ENCODE results near the gene HRAS. TPM values are rescaled to one million over a fixed set of nuclear protein-coding genes. Genes with fewer than 3 reads are reported as not detected.
"Not testable (repeated sequence)": the region's sequence is repeated elsewhere in the genome, so short reads cannot be mapped to it uniquely, and the experiment has no call there.

The HRAS gene
- total RNA-seq (2014; rRNA removed; shearing (Covaris generic)), result 74.6 and 99.9 TPM in 2 replicates

GRCh38 chr11:535519-536454 is at the start of gene HRAS:
Gene HRAS, minus strand, starts transcription at chr11:535576.
- peak; percentile 73 for DNase-seq (ENCODE audit: low spot score)

DNA sequence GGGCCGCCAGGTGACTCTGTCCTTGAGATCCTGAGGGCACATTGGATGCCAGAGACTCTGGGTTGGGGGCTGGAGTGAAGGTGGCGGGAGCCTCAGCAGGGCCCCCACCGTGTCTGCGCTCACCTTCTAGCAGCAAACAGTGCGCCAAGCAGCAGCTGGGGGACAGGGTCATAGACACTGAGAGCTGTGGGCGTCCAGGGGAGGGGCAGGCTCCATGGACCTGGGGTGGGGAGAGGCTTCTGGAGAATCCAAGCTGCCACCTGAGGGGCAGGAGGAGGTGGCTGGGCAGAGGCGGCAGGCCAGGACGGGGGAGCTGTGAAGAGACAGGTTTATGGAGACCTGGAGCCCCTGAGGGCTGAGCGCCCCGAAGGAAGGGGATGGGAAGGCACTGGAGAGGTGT is 48.9 kb upstream of the HRAS start:
- DNase-seq (ENCODE audit: low spot score), result no peak

DNA sequence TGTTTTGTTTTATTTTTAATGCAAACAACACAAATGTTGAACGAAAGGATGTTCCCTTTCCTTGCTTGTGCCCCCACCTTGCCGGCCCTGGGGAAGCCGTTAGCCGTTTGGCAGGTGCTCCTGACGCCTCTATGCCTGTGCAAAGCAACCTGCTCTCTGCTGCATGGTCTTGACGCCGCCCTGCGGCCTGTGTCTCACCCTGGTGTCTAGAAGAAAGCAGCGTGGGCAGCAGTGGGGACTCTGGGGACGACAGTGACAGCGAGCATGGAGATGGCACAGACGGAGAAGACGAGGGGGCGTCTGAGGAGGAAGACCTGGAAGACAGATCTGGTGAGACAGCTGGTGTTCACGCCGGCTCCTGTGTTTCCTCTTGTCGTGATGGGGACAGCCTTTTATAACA is 46.4 kb upstream of the HRAS start:
- no peak for DNase-seq (ENCODE audit: low spot score)

DNA sequence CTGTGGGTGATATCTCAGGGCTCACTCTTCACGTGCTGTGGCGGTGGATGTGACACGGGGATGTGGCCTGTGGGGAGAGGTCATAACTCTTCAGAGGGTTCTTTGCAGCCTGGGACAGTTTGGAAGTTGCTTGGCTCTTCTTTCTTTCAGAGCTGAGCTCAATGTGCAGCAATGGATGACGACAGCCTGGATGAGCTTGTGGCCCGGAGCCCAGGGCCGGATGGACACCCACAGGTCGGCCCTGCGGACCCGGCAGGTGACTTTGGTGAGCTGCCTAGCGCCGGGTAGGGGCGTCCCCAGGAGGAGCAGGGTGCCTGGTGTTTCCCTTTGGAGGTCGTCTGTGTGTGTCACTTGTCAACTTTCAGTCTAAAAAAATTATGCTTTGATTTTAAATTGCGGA is 46.0 kb upstream of the HRAS start:
- no peak for DNase-seq (ENCODE audit: low spot score)

- no peak for DNase-seq (ENCODE audit: low spot score)
These were observed 44.6 kb upstream of the HRAS start for GRCh38 chr11:579830-580601.

DNA sequence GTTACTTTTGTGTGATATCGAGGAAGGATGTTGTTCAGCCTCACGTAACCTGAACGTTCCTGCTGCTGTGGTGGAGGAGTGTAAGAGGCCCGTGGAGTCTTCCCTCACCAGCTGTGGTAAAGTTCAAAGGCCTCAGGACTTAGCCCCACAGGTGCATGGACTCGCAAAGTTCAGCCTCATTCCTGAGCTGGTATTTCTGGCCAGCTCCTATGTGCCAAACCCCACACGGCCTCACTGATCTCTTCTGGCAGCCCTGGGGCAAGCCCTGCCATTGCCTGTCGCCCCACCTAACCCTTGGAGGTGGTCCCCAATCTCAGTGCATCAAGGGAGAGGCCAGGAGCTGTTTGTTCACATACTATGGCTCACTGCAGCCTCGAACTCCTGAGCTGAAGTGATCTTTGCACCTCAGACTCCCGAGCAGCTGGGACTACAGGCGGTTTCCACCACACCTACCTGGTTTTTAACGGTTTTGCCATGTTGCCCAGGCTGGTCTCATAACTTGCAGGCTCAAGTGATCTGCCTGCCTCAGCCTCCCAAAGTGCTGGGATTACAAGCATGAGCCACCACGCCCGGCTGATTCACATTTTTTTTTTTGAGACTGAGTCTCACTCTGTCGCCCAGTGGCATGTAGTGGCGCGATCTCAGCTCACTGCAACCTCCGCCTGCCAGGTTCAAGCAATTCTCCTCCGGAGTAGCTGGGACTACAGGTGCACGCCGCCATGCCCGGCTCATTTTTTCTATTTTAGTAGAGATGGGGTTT is 43.1 kb upstream of the HRAS start:
- DNase-seq (ENCODE audit: low spot score), result no peak

DNA sequence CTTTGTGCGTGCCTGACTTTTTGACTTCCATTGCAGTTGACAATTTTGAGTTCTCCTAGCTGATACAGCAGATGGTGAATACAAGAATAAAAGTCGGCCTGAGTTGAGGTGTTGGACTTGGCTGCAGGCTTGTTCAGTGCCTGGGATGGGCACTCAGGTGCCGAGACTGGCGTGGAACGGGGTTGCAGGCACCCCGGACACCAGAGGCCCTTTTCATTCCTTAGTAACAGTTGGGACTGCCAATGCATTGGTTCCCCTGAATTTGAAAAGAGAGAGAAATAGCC is 42.2 kb upstream of the HRAS start:
- no peak for DNase-seq (ENCODE audit: low spot score)

- no peak for DNase-seq (ENCODE audit: low spot score)
These were observed 41.6 kb upstream of the HRAS start for GRCh38 chr11:576811-577610.

DNA sequence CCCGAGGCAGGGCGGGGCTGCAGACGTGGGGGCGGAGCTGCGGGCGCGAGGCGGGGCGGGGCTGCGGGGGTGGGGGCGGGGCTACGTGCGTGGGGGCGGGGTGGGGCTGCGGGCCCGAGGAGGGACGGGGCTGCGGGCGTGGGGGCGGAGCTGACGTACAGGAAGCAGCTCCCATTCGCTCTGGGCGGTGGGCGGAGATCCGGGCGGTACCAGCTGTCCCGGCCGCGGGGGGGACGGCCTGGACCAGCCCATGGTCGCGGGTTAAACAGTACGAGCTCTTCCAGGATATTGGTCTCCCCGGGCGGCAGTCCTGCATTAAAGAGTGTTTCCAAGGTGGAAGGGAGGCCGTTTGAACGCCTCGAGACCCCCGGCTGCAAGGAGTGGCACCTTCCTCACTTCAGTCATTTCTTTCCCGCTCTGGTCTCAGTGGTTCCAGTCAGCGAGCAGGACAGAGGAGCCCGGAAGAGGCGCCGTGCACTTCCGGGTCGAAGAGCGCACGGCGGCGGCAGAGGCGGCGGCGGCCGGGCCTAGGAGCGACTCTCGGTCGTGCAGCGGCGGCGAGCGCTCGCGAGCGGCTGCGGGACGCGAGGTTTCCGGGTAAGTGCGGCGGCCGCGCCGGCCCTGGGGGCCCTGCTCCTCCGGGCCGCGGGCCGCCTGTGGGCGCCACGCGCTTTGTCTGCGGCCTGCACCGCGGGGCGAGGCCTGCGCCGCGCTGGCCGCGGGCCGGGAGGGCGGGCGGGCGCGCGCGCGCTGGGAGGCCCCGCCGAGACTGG is 40.8 kb upstream of the HRAS start, which contains the start of gene PHRF1:
Gene PHRF1, plus strand, starts transcription at position 475 of the 773 bp plus-strand sequence. CDS start 5,043 bp downstream, outside the sequence.
- peak; percentile 76 for DNase-seq (ENCODE audit: low spot score)

DNA sequence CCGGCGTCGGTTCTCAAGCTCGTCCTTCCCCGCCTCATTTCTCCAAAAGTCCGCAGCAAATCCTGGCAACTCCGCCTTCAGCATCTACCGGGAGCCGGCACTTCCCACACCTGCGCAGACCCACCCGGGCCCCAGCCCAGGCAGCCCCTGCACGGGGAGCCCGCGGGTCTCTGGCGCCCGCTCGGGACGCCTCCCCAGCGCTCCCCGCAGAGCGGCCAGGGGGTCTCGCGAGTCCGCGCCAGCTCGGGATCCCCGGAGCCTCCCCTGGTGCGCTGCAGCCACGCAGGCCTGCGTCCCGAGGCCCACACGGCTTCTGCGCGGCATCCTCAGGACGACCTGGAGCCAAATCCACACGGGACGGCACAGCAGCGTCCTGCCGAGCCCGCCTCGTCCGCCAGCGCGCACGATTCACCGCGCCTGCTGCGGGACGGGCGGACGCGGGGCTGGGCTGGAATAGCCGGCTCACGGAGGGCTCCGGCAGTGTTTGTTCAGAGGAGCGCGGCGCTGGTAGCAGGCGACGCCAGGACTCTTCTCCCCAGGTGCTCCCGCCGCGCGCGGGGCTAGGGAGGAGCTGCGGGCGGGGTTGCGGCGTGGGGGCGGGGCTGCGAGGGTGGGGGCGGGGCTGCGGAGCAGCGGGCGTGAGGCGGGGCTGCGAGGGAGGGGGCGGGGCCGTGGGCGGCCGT is 40.1 kb upstream of the HRAS start:
- no peak for DNase-seq (ENCODE audit: low spot score)

GRCh38 chr11:574632-575312 is 39.4 kb upstream of the HRAS start:
- DNase-seq (ENCODE audit: low spot score), result no peak

- DNase-seq (ENCODE audit: low spot score), result not testable (repeated sequence)
These were observed 38.7 kb upstream of the HRAS start for GRCh38 chr11:574031-574570.

- no peak for DNase-seq (ENCODE audit: low spot score)
These were observed 37.9 kb upstream of the HRAS start for GRCh38 chr11:573146-573759.

GRCh38 chr11:571802-572185 is 36.4 kb upstream of the HRAS start:
- DNase-seq (ENCODE audit: low spot score), result no peak

GRCh38 chr11:569158-569885 is 33.9 kb upstream of the HRAS start:
- DNase-seq (ENCODE audit: low spot score), result no peak

DNA sequence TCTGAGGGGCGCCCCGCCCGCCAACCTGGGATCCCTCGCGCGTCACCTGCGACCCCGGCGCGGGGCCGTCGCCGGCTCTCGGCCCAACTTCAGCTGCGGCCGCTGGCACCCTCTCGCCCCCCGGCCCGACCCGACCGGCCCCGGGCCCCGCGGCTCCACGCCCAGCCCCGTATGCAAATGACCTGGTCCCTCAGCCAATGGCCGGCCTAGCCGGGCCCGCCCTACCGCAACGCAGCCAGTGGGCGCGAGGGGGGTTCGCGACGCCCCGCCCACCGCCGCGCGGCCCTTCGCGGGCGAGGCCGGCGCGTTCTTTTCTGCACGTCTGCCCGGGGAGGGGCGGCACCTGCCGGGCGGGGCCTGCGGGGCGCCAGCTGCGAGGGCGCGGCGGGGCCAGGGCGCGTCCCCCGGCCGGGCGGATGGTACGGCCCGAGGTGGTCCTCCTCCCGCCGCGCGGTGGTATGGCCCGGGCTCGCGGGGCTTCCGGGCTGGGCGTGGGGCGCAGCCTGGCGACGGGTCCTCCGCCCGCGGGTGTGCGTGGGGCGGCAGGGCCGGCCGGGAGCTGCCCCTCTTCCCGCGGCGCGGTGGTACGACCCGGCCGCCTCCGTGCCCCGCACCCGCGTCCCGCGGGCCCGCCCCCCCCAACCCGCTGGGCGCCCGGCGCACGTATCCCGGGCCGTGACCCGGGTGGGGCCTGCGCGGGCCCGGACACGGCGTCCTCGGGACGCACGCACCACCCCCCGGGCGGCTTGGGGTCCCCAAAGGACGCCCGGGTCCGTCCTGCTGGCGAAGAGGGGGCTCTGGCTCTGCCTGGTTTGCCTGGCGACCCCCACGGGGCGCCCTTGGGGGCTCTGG is 33.2 kb upstream of the HRAS start:
- DNase-seq (ENCODE audit: low spot score), result peak; percentile 62

Measured in A172 (cell line).